HEK293 (cell line): ENCODE measurements around the gene RSU1.

Source experiments
- CTCF ChIP-seq: fragments of 450-650 bp; formaldehyde crosslinking; IDR thresholded peaks from 2 replicates; pipeline ENCODE4 v1.5.1; 2016; ENCODE audit warnings: missing biosample characterization, missing genetic modification characterization
- KLF9 ChIP-seq: fragments of 450-650 bp; formaldehyde crosslinking; IDR thresholded peaks from 2 replicates; pipeline ENCODE4 v1.5.1; 2016; ENCODE audit warnings: missing biosample characterization, missing genetic modification characterization, low read depth
- MZF1 ChIP-seq: fragments of 450-650 bp; formaldehyde crosslinking; IDR thresholded peaks from 2 replicates; pipeline ENCODE4 v1.5.1; 2017; ENCODE audit warnings: missing biosample characterization, missing genetic modification characterization, borderline replicate concordance
- PRDM4 ChIP-seq: fragments of 450-650 bp; formaldehyde crosslinking; IDR thresholded peaks from 2 replicates; pipeline ENCODE4 v1.5.1; 2017; ENCODE audit warnings: missing biosample characterization, missing genetic modification characterization
- REST ChIP-seq: fragments of 450-650 bp; formaldehyde crosslinking; IDR thresholded peaks from 2 replicates; pipeline ENCODE4 v1.5.1; 2016; ENCODE audit warnings: missing biosample characterization, missing genetic modification characterization
- SCRT2 ChIP-seq: fragments of 450-650 bp; formaldehyde crosslinking; IDR thresholded peaks from 2 replicates; pipeline ENCODE4 v1.5.1; 2016; ENCODE audit warnings: missing biosample characterization, missing genetic modification characterization
- SETDB1 ChIP-seq: IDR thresholded peaks from one replicate; pipeline ENCODE4 v1.6.1; 2017; ENCODE audit warnings: mild to moderate bottlenecking, low read length, moderate library complexity, mixed read lengths; ENCODE audit not compliant: insufficient read length
- ZBTB49 ChIP-seq: fragments of 450-650 bp; formaldehyde crosslinking; IDR thresholded peaks from 2 replicates; pipeline ENCODE4 v1.5.1; 2016; ENCODE audit warnings: missing biosample characterization, missing genetic modification characterization, low read depth
- ZNF16 ChIP-seq: fragments of 450-650 bp; formaldehyde crosslinking; IDR thresholded peaks from 2 replicates; pipeline ENCODE4 v1.5.1; 2016; ENCODE audit warnings: low read depth, missing biosample characterization, missing genetic modification characterization
- ZNF184 ChIP-seq: fragments of 450-650 bp; IDR thresholded peaks from 2 replicates; pipeline ENCODE4 v1.5.1; 2018; ENCODE audit warnings: missing biosample characterization, mild to moderate bottlenecking, missing genetic modification characterization
- ZNF24 ChIP-seq: fragments of 450-650 bp; formaldehyde crosslinking; IDR thresholded peaks from 2 replicates; pipeline ENCODE4 v1.5.1; 2016; ENCODE audit warnings: missing biosample characterization, missing genetic modification characterization
- ZNF26 ChIP-seq: fragments of 450-650 bp; formaldehyde crosslinking; IDR thresholded peaks from 2 replicates; pipeline ENCODE4 v1.5.1; 2016; ENCODE audit warnings: missing biosample characterization, missing genetic modification characterization
- ZNF362 ChIP-seq: fragments of 450-650 bp; formaldehyde crosslinking; IDR thresholded peaks from 2 replicates; pipeline ENCODE4 v1.5.1; 2016; ENCODE audit warnings: missing biosample characterization, missing genetic modification characterization
- ZNF692 ChIP-seq: fragments of 450-650 bp; formaldehyde crosslinking; IDR thresholded peaks from 2 replicates; pipeline ENCODE4 v1.5.1; 2016; ENCODE audit warnings: missing biosample characterization, missing genetic modification characterization

- no peak for TF ChIP-seq ZNF26 (tag by site-specific recombination)
- TF ChIP-seq CTCF (tag by site-specific recombination): no peak
- TF ChIP-seq REST: no peak
- TF ChIP-seq ZNF16 (tag by site-specific recombination): no peak
- no peak for TF ChIP-seq MZF1
- no peak for TF ChIP-seq KLF9 (tag by site-specific recombination)
- no peak for TF ChIP-seq SCRT2
- TF ChIP-seq PRDM4: no peak
- TF ChIP-seq ZNF184 (tag by site-specific recombination): no peak
- no peak for TF ChIP-seq ZBTB49
- no peak for TF ChIP-seq ZNF362 (tag by site-specific recombination)
- TF ChIP-seq ZNF692 (tag by site-specific recombination): no peak
- no peak for TF ChIP-seq SETDB1
- TF ChIP-seq ZNF24 (tag by site-specific recombination): no peak
Measured at GRCh38 chr10:16674147-16674703, 143.0 kb downstream of the RSU1 start.
